HEK293 (cell line): ENCODE data around the gene SORT1.

Experiments
- CTCF ChIA-PET: fragments of 350-600 bp; formaldehyde crosslinking; extraction: SDS; loops from one replicate; lab custom pipeline; 2021; ENCODE audit warnings: antibody characterized with exemption; lab: Yijun Ruan, JAX
- POLR2A ChIA-PET: fragments of 300-600 bp; formaldehyde crosslinking; extraction: SDS; loops from one replicate; lab custom pipeline; 2020; ENCODE audit warnings: antibody characterized with exemption, inconsistent platforms; lab: Yijun Ruan, JAX
- H3K27ac ChIP-seq: fragments of 200-500 bp; sonication (Bioruptor generic); 2 replicates; pipeline ENCODE4 v1.5.1; 2014; ENCODE audit warnings: low read depth, low read length, control low read depth, inconsistent platforms; ENCODE audit errors: extremely low read depth
- H3K36me3 ChIP-seq, 2 experiments: fragments of 200-500 bp in 1 of 2; sonication (Bioruptor generic) in 1 of 2; 1 replicate in 1 of 2; 2 replicates in 1 of 2; pipeline ENCODE4 v1.5.1; 2014 to 2017; ENCODE audit warnings: inconsistent platforms in 2 of 2, low read length in 2 of 2; ENCODE audit not compliant: control insufficient read depth in 2 of 2, insufficient read depth in 1 of 2
- H3K4me1 ChIP-seq: fragments of 200-500 bp; sonication (Bioruptor generic); 2 replicates; pipeline ENCODE4 v1.5.1; 2014; ENCODE audit warnings: mild to moderate bottlenecking, low read length, inconsistent platforms; ENCODE audit not compliant: control insufficient read depth, insufficient read depth
- H3K4me3 ChIP-seq: 2 replicates; pipeline ENCODE4 v1.5.1; 2011; ENCODE audit warnings: low read depth, mild to moderate bottlenecking, control low read depth, low read length, moderate library complexity
- H3K9me3 ChIP-seq: fragments of 200-500 bp; sonication (Bioruptor generic); 2 replicates; pipeline ENCODE4 v1.5.1; 2014; ENCODE audit warnings: low read depth, low read length, inconsistent platforms; ENCODE audit not compliant: control insufficient read depth, insufficient read depth
- OSR2 ChIP-seq: fragments of 450-650 bp; formaldehyde crosslinking; IDR thresholded peaks from 2 replicates; pipeline ENCODE4 v1.5.1; 2016; ENCODE audit warnings: missing biosample characterization, missing genetic modification characterization
- PRDM1 ChIP-seq: fragments of 450-650 bp; formaldehyde crosslinking; IDR thresholded peaks from 2 replicates; pipeline ENCODE4; 2016; ENCODE audit warnings: missing biosample characterization, missing genetic modification characterization
- PRDM10 ChIP-seq: fragments of 450-650 bp; formaldehyde crosslinking; IDR thresholded peaks from 2 replicates; pipeline ENCODE4 v1.5.1; 2016; ENCODE audit warnings: missing biosample characterization, missing genetic modification characterization
- SETDB1 ChIP-seq: IDR thresholded peaks from one replicate; pipeline ENCODE4 v1.6.1; 2017; ENCODE audit warnings: mild to moderate bottlenecking, low read length, moderate library complexity, mixed read lengths; ENCODE audit not compliant: insufficient read length
- SP3 ChIP-seq: fragments of 450-650 bp; formaldehyde crosslinking; IDR thresholded peaks from 2 replicates; pipeline ENCODE4 v1.5.1; 2016; ENCODE audit warnings: missing biosample characterization, missing genetic modification characterization
- SP7 ChIP-seq: fragments of 450-650 bp; formaldehyde crosslinking; IDR thresholded peaks from 2 replicates; pipeline ENCODE4 v1.5.1; 2016; ENCODE audit warnings: missing biosample characterization, missing genetic modification characterization
- ZBTB21 ChIP-seq: fragments of 450-650 bp; formaldehyde crosslinking; IDR thresholded peaks from 2 replicates; pipeline ENCODE4 v1.5.1; 2017; ENCODE audit warnings: missing biosample characterization, missing genetic modification characterization
- ZFP3 ChIP-seq: fragments of 450-650 bp; formaldehyde crosslinking; IDR thresholded peaks from 2 replicates; pipeline ENCODE4 v1.5.1; 2016; ENCODE audit warnings: low read depth, missing biosample characterization, missing genetic modification characterization
- ZNF335 ChIP-seq: fragments of 450-650 bp; formaldehyde crosslinking; conservative IDR thresholded peaks from 2 replicates; pipeline ENCODE4 v1.5.1; 2016; ENCODE audit warnings: missing biosample characterization, missing genetic modification characterization
- ZNF341 ChIP-seq: fragments of 450-650 bp; formaldehyde crosslinking; IDR thresholded peaks from 2 replicates; pipeline ENCODE4; 2016; ENCODE audit warnings: low read depth, missing biosample characterization, missing genetic modification characterization
- ZNF366 ChIP-seq: fragments of 450-650 bp; formaldehyde crosslinking; conservative IDR thresholded peaks from 2 replicates; pipeline ENCODE4 v1.5.1; 2016; ENCODE audit warnings: missing biosample characterization, missing genetic modification characterization
- ZNF501 ChIP-seq: fragments of 450-650 bp; formaldehyde crosslinking; IDR thresholded peaks from 2 replicates; pipeline ENCODE4 v1.5.1; 2016; ENCODE audit warnings: missing biosample characterization, missing genetic modification characterization
- ZNF549 ChIP-seq: fragments of 450-650 bp; IDR thresholded peaks from 2 replicates; pipeline ENCODE4 v1.5.1; 2018; ENCODE audit warnings: missing biosample characterization, missing genetic modification characterization, mild to moderate bottlenecking, inconsistent platforms, moderate library complexity
- ZNF561 ChIP-seq: fragments of 450-650 bp; IDR thresholded peaks from 2 replicates; pipeline ENCODE4 v1.5.1; 2018; ENCODE audit warnings: missing biosample characterization, missing genetic modification characterization, borderline replicate concordance
- ZNF585B ChIP-seq: fragments of 450-650 bp; formaldehyde crosslinking; IDR thresholded peaks from 2 replicates; pipeline ENCODE4 v1.5.1; 2016; ENCODE audit warnings: missing biosample characterization, missing genetic modification characterization
- ZNF660 ChIP-seq: fragments of 450-650 bp; IDR thresholded peaks from 2 replicates; pipeline ENCODE4 v1.5.1; 2018; ENCODE audit warnings: missing biosample characterization, mild to moderate bottlenecking, missing genetic modification characterization
- ZNF747 ChIP-seq: fragments of 450-650 bp; formaldehyde crosslinking; IDR thresholded peaks from 2 replicates; pipeline ENCODE4 v1.5.1; 2016; ENCODE audit warnings: missing biosample characterization, missing genetic modification characterization
- ZNF785 ChIP-seq: fragments of 450-650 bp; formaldehyde crosslinking; IDR thresholded peaks from 2 replicates; pipeline ENCODE4 v1.5.1; 2016; ENCODE audit warnings: missing biosample characterization, missing genetic modification characterization
- ZNF843 ChIP-seq: fragments of 450-650 bp; formaldehyde crosslinking; IDR thresholded peaks from 2 replicates; pipeline ENCODE4 v1.5.1; 2016; ENCODE audit warnings: missing biosample characterization, missing genetic modification characterization

The SORT1 gene

GRCh38 chr1:109441069-109441468, 43.4 kb upstream of the SORT1 start:
- H3K4me1 ChIP-seq, result no peaks in the 10 kb centered on the region
- TF ChIP-seq ZBTB21 (tag by site-specific recombination), result no peak
- no peak for TF ChIP-seq ZFP3 (tag by site-specific recombination)
- TF ChIP-seq ZNF341 (tag by site-specific recombination), result no peak
- TF ChIP-seq ZNF561 (tag by site-specific recombination), result no peak
- TF ChIP-seq PRDM10, result no peak
- TF ChIP-seq OSR2 (tag by site-specific recombination), result no peak
- no peak for TF ChIP-seq SP7 (tag by site-specific recombination)
- TF ChIP-seq ZNF843 (tag by site-specific recombination), result no peak
- TF ChIP-seq ZNF549 (tag by site-specific recombination), result no peak
- TF ChIP-seq, all 188 proteins: peak for 0
- ChIA-PET CTCF (no interaction called here), POLR2A (no interaction called here)
- no peaks in the 10 kb centered on the region for H3K36me3 ChIP-seq
- H3K9me3 ChIP-seq, result no peaks in the 10 kb centered on the region
- H3K4me3 ChIP-seq, result no peak overlapping the region
- no peak overlapping the region for H3K27ac ChIP-seq

GRCh38 chr1:109438798-109439297, 41.1 kb upstream of the SORT1 start:
- Histone ChIP-seq H3K4me3 (no peak overlapping the region), H3K9me3 (no peaks in the 10 kb centered on the region), H3K27ac (no peak overlapping the region), H3K4me1 (no peaks in the 10 kb centered on the region), H3K36me3 (no peaks in the 10 kb centered on the region)
- POLR2A ChIA-PET, result no interaction called here
- CTCF ChIA-PET, result interaction anchor here (0.6 to 0.7 kb wide), 2 partner anchors 56 to 339 kb away, joined by 3 read pairs; no protein-coding TSS in a partner anchor
- TF ChIP-seq PRDM1 (tag by site-specific recombination), result peak; percentile 76
- TF ChIP-seq ZNF501 (tag by site-specific recombination), result no peak
- TF ChIP-seq SP3 (tag by site-specific recombination), result no peak
- TF ChIP-seq ZNF335 (tag by site-specific recombination), result peak; percentile 30; the same call in 1 of the 2 replicates
- TF ChIP-seq ZNF660 (tag by site-specific recombination), result peak; percentile 100
- peak; percentile 33; the same call in 1 of the 2 replicates for TF ChIP-seq ZNF366 (tag by site-specific recombination)

DNA sequence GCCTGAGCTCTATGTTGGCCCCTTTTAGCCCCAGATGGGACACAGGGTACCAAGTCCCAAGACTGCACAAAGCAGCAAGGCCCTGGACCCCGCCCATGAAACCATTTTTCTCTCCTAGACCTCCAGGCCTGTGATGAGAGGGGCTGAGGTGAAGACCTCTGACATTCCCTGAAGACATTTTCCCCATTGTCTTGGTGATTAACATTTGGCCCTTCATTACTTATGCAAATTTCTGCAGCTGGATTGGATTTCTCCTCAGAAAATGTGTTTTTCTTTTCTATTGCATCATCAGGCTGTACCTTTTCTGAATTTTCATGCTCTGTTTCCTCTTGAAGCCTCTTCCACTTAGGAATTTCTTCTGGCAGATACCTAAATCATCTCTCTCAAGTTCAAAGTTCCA, 36.8 kb upstream of the SORT1 start:
- no peak overlapping the region for H3K4me3 ChIP-seq
- TF ChIP-seq ZNF747 (tag by site-specific recombination) (no peak), ZNF585B (tag by site-specific recombination) (peak; percentile 98), SETDB1 (peak; percentile 18), ZNF785 (no peak)

More for the DNA sequence above, 36.8 kb upstream of the SORT1 start:
- POLR2A ChIA-PET, result no interaction called here
- Histone ChIP-seq H3K27ac (no peak overlapping the region), H3K9me3 (no peaks in the 10 kb centered on the region), H3K4me1 (no peaks in the 10 kb centered on the region), H3K36me3 (no peaks in the 10 kb centered on the region)
- CTCF ChIA-PET, result no interaction called here
